Testis (tissue), 2 donors: ENCODE results near the gene NCAM1.

Experiments
- POLR2A ChIP-seq: fragments of 450-650 bp; IDR thresholded peaks from one replicate; pipeline ENCODE4 v1.6.1; 2017; ENCODE audit warnings: antibody characterized with exemption, mild to moderate bottlenecking, moderate library complexity
- TF ChIP-seq, protein P1 (sequence below), 3 experiments: fragments of 450-650 bp in 2 of 3; fragments of 200-600 bp in 1 of 3; sonication (generic) in 1 of 3; IDR thresholded peaks; one replicate each; pipeline ENCODE4 v1.5.1; 2016 to 2019; ENCODE audit warnings: antibody characterized with exemption in 3 of 3, mild to moderate bottlenecking in 2 of 3, moderate library complexity in 1 of 3

DNA sequence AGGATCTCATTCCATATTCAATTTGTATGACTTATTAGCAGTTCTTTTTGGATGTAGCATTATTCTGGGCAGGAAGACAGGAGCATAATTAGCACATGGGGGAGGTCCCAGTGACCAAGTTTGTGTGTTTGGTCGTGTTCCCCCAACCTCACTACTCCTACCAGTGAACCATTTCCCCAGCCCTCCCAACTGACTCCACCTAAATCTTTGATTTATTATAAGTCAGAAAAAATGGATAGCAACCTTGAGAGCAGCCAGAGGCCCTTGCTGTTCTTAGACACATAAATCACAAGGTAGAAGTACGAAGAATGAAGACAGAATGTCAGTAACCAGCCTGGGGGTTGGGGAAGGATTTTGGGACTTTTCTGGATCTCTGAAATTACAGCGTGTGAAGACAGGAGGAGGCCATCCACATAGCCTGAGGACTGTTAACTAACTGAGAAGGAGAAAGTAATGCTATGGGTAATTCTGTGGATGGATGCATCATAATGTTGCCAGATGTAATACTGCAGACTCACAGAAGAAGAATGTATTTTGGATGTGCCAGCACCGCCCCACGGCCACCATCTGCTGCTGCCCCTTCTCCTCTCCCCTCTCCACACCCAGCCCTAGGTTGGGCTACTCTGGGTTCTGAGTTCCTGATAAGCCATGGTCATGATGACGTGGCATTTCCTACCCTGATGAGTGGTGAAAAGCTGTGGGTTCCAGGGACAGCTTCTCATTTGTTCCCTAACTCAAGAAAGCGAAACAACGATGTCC lies 228.9 kb downstream of the NCAM1 start:
- TF ChIP-seq, protein P1, sequence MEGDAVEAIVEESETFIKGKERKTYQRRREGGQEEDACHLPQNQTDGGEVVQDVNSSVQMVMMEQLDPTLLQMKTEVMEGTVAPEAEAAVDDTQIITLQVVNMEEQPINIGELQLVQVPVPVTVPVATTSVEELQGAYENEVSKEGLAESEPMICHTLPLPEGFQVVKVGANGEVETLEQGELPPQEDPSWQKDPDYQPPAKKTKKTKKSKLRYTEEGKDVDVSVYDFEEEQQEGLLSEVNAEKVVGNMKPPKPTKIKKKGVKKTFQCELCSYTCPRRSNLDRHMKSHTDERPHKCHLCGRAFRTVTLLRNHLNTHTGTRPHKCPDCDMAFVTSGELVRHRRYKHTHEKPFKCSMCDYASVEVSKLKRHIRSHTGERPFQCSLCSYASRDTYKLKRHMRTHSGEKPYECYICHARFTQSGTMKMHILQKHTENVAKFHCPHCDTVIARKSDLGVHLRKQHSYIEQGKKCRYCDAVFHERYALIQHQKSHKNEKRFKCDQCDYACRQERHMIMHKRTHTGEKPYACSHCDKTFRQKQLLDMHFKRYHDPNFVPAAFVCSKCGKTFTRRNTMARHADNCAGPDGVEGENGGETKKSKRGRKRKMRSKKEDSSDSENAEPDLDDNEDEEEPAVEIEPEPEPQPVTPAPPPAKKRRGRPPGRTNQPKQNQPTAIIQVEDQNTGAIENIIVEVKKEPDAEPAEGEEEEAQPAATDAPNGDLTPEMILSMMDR (IDR thresholded peaks at IDR 0.05), result no peak
- no peak for TF ChIP-seq POLR2A
